OCI-LY1 (cell line): ENCODE results near the gene TMEM156.

ENCODE experiments used
- H2AFZ ChIP-seq: fragments of 200-600 bp; sonication (generic), shearing (Covaris generic); 2 replicates; pipeline ENCODE4 v1.6.0; 2014; ENCODE audit warnings: antibody characterized with exemption, mild to moderate bottlenecking, low read length
- H3F3A ChIP-seq: fragments of 200-600 bp; sonication (generic), shearing (Covaris generic); 2 replicates; pipeline ENCODE4 v1.6.0; 2014; ENCODE audit warnings: mild to moderate bottlenecking, antibody characterized with exemption, low read length, moderate library complexity; ENCODE audit not compliant: insufficient read depth
- H3K27ac ChIP-seq: fragments of 200-600 bp; sonication (generic); 2 replicates; pipeline ENCODE4 v1.5.1; 2014; ENCODE audit warnings: low read length, mixed run types, mild to moderate bottlenecking, low read depth; ENCODE audit not compliant: poor library complexity, severe bottlenecking
- H3K27me3 ChIP-seq: fragments of 200-600 bp; sonication (generic); 2 replicates; pipeline ENCODE4 v1.6.0; 2014; ENCODE audit warnings: antibody characterized with exemption, mild to moderate bottlenecking, low read length, moderate library complexity; ENCODE audit not compliant: insufficient read depth
- H3K36me3 ChIP-seq: fragments of 200-600 bp; sonication (generic); 2 replicates; pipeline ENCODE4 v1.6.1; 2014; ENCODE audit warnings: mild to moderate bottlenecking, antibody characterized with exemption, low read length, moderate library complexity, mixed read lengths; ENCODE audit not compliant: insufficient read depth
- H3K4me1 ChIP-seq: fragments of 200-600 bp; sonication (generic); 2 replicates; pipeline ENCODE4 v1.5.1; 2014; ENCODE audit warnings: mild to moderate bottlenecking, low read length, moderate library complexity; ENCODE audit not compliant: insufficient read depth, severe bottlenecking
- H3K4me2 ChIP-seq: fragments of 200-600 bp; sonication (generic), shearing (Covaris generic); 2 replicates; pipeline ENCODE4 v1.6.1; 2014; ENCODE audit warnings: low read length
- H3K4me3 ChIP-seq: fragments of 200-600 bp; sonication (generic); 2 replicates; pipeline ENCODE4 v1.5.1; 2014; ENCODE audit warnings: low read length, low read depth, mild to moderate bottlenecking, mixed read lengths; ENCODE audit not compliant: poor library complexity, severe bottlenecking
- H3K79me2 ChIP-seq: fragments of 200-600 bp; shearing (Covaris generic); 2 replicates; pipeline ENCODE4 v1.6.1; 2016; ENCODE audit warnings: mixed run types, low read length, mixed read lengths; ENCODE audit not compliant: insufficient read depth
- H3K9ac ChIP-seq: fragments of 200-600 bp; sonication (generic), shearing (Covaris generic); 2 replicates; pipeline ENCODE4 v1.6.1; 2014; ENCODE audit warnings: mild to moderate bottlenecking, low read length, mixed read lengths
- H3K9me2 ChIP-seq: fragments of 200-600 bp; sonication (generic), shearing (Covaris generic); 2 replicates; pipeline ENCODE4 v1.6.1; 2014; ENCODE audit warnings: low read depth, mild to moderate bottlenecking, low read length, mixed read lengths
- H3K9me3 ChIP-seq: fragments of 200-600 bp; shearing (Covaris generic); 2 replicates; pipeline ENCODE4 v1.6.1; 2014; ENCODE audit warnings: low read length, mixed read lengths
- H4K20me1 ChIP-seq: fragments of 200-600 bp; sonication (generic), shearing (Covaris generic); 2 replicates; pipeline ENCODE4 v1.6.0; 2016; ENCODE audit warnings: mild to moderate bottlenecking, low read length; ENCODE audit not compliant: insufficient read depth
- EZH2 ChIP-seq: fragments of 200-600 bp; sonication (generic), shearing (Covaris generic); IDR thresholded peaks from 2 replicates; pipeline ENCODE4 v1.8.0; 2017; ENCODE audit warnings: borderline replicate concordance, mixed run types, mild to moderate bottlenecking, antibody characterized with exemption, low read length, moderate library complexity, mixed read lengths
- TF ChIP-seq, protein P1 (sequence below): fragments of 200-600 bp; sonication (generic), shearing (Covaris generic); IDR thresholded peaks from 2 replicates; pipeline ENCODE4 v1.5.1; 2017; ENCODE audit warnings: mild to moderate bottlenecking, antibody characterized with exemption, low read length, moderate library complexity, mixed read lengths

The TMEM156 gene

DNA sequence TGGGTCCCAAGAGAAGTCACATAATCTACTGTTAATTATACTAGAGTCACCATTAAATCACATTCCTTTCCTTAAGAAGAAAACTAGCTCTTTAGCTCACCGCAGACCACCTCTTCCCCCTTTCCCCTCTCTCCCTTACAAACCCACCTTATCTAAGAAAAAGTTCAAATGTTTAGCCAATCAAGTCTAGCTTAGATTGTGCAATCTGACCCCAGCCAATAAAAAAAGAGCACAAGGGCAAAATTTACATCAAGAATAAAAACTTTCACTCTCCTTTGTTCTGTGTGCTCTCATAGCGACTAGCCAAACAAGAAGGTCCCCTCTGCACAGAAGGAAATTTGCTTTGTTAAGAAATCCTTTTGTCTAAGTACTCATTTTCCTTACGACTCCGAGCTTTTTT, 76.3 kb downstream of the TMEM156 start:
- Histone ChIP-seq H2AFZ (no peak overlapping the region), H3K9me2 (no peaks in the 10 kb centered on the region), H3K4me2 (no peak overlapping the region), H3K4me1 (no peaks in the 10 kb centered on the region), H3K79me2 (no peaks in the 10 kb centered on the region), H3K27me3 (no peaks in the 10 kb centered on the region), H3K9me3 (peaks cover 8% of the 10 kb centered on the region), H3K9ac (no peak overlapping the region), H3K4me3 (no peak overlapping the region), H4K20me1 (no peaks in the 10 kb centered on the region), H3K27ac (no peak overlapping the region), H3K36me3 (no peaks in the 10 kb centered on the region), H3F3A (no peaks in the 10 kb centered on the region)
- TF ChIP-seq, protein P1, sequence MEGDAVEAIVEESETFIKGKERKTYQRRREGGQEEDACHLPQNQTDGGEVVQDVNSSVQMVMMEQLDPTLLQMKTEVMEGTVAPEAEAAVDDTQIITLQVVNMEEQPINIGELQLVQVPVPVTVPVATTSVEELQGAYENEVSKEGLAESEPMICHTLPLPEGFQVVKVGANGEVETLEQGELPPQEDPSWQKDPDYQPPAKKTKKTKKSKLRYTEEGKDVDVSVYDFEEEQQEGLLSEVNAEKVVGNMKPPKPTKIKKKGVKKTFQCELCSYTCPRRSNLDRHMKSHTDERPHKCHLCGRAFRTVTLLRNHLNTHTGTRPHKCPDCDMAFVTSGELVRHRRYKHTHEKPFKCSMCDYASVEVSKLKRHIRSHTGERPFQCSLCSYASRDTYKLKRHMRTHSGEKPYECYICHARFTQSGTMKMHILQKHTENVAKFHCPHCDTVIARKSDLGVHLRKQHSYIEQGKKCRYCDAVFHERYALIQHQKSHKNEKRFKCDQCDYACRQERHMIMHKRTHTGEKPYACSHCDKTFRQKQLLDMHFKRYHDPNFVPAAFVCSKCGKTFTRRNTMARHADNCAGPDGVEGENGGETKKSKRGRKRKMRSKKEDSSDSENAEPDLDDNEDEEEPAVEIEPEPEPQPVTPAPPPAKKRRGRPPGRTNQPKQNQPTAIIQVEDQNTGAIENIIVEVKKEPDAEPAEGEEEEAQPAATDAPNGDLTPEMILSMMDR: no peak
- no peak for TF ChIP-seq EZH2

GRCh38 chr4:38954727-38955126, 77.5 kb downstream of the TMEM156 start:
- H3K4me1 ChIP-seq: no peaks in the 10 kb centered on the region
- no peak overlapping the region for H3K4me3 ChIP-seq
- H3K9me2 ChIP-seq: no peaks in the 10 kb centered on the region
- H4K20me1 ChIP-seq: no peaks in the 10 kb centered on the region
- no peaks in the 10 kb centered on the region for H3K79me2 ChIP-seq
- peaks cover 8% of the 10 kb centered on the region for H3K9me3 ChIP-seq
- H2AFZ ChIP-seq: no peak overlapping the region
- no peaks in the 10 kb centered on the region for H3F3A ChIP-seq
- H3K9ac ChIP-seq: no peak overlapping the region
- no peaks in the 10 kb centered on the region for H3K27me3 ChIP-seq
- H3K27ac ChIP-seq: no peak overlapping the region
- H3K36me3 ChIP-seq: no peaks in the 10 kb centered on the region
- no peak overlapping the region for H3K4me2 ChIP-seq
- TF ChIP-seq, protein P1: no peak
- no peak for TF ChIP-seq EZH2

DNA sequence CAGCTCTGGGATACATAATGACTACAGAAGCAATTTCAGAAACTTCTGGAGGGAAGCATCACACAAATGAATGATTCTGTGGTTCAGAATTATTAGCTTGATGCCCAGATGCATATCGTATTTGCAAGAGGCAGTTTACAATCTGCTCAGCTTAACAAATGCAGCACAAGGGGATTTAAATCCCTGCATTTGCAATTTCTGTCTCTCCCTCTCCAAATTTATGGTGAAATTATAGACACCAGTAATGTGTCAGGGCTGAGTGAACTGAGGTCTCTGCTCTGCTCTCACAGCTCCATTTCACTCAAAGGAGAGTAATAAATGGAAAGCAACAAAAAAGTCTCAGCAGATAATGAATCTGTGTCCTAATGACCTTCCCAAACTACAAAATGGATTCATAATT, 80.2 kb downstream of the TMEM156 start:
- H2AFZ ChIP-seq: no peak overlapping the region
- H3K4me3 ChIP-seq: no peak overlapping the region
- H3K4me2 ChIP-seq: no peak overlapping the region
- no peak overlapping the region for H3K27ac ChIP-seq
- H3K79me2 ChIP-seq: no peaks in the 10 kb centered on the region
- peaks cover 5% of the 10 kb centered on the region for H3K4me1 ChIP-seq
- H3F3A ChIP-seq: no peaks in the 10 kb centered on the region
- H3K27me3 ChIP-seq: no peaks in the 10 kb centered on the region
- H3K9me2 ChIP-seq: no peaks in the 10 kb centered on the region
- H3K9me3 ChIP-seq: no peaks in the 10 kb centered on the region
- H3K9ac ChIP-seq: no peak overlapping the region
- no peaks in the 10 kb centered on the region for H4K20me1 ChIP-seq
- TF ChIP-seq, protein P1: no peak
- TF ChIP-seq EZH2: no peak
- no peaks in the 10 kb centered on the region for H3K36me3 ChIP-seq
